HG02970 (cell line): ENCODE data around the gene TDRD1.
"Not testable (repeated sequence)": the region's sequence is repeated elsewhere in the genome, so short reads cannot be mapped to it uniquely, and the experiment has no call there.

Experiments
- ATAC-seq: cut with Tn5 transposase; IDR thresholded peaks from one replicate; pipeline ENCODE4 v1.9.1; 2021; ENCODE audit warnings: mild to moderate bottlenecking, moderate library complexity, moderate number of reproducible peaks; ENCODE audit not compliant: unreplicated experiment, low FRiP score

TDRD1 gene

GRCh38 chr10:114179148-114179547, at the start of gene TDRD1:
TSS of gene TDRD1 (plus strand) at chr10:114179353. CDS start at chr10:114187832, 8,479 bp downstream.
- no peak for ATAC-seq

GRCh38 chr10:114131094-114131493, 48.1 kb upstream of the TDRD1 start:
- no peak for ATAC-seq

GRCh38 chr10:114135476-114135875, 43.7 kb upstream of the TDRD1 start:
- no peak for ATAC-seq

DNA sequence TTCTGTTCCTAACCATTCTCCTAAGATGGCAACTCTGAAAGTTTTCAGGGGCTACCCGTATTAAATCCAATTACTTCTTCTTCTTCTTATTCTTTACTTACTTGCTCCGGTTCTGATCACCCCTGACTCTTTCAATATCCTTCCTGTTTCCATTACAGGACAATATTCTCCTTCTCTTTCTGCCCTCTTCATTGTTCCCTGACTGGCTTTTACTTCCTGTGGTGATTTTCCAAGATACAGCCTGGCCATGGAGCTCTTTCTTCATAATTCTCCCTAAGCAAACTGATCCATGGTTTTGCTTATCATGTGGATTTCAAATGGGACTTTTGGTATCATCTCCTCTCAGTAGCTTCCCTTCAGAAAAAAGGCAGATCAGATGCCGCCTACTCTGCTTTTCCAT, 40.6 kb upstream of the TDRD1 start:
- no peak for ATAC-seq

DNA sequence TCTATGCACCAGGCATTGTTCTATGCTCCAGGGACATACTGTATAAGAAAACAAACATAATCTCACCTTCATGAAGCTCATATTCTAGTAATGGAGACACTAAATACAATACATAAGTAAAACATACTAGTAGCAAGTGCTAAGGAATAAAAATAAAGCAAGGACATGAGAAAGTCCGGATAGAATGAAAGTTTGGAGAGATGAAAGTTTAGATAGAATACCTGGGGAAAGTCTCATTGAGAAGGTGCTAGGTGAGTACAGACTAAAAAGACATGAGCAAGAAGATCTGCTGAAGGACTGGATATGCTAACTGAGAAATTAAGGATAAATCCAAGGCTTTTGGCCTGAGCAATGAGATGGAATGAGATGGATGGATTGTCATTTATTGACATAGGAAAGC, 39.1 kb upstream of the TDRD1 start:
- no peak for ATAC-seq

- not testable (repeated sequence) for ATAC-seq
These were observed 38.3 kb upstream of the TDRD1 start for GRCh38 chr10:114140827-114141226.

DNA sequence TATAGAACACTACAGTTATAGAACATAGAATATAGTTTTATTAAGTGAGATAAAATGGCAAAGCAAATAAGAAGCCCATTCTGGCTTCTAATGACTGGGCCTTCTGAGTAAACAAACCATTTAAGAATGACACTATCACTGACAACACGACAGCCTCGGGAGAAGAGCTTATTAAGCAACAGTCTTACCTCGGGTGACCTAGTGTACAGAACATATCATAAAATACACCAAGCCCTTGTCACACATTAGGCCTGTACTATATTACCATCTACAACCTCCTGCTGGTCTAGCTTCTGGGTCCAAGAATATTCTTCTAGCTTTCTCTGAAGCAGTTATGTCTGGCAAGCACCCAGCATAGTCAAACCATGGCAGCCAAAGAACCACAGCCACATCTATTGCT, 37.1 kb upstream of the TDRD1 start:
- no peak for ATAC-seq

- no peak for ATAC-seq
These were observed 36.0 kb upstream of the TDRD1 start for GRCh38 chr10:114143160-114143559.

DNA sequence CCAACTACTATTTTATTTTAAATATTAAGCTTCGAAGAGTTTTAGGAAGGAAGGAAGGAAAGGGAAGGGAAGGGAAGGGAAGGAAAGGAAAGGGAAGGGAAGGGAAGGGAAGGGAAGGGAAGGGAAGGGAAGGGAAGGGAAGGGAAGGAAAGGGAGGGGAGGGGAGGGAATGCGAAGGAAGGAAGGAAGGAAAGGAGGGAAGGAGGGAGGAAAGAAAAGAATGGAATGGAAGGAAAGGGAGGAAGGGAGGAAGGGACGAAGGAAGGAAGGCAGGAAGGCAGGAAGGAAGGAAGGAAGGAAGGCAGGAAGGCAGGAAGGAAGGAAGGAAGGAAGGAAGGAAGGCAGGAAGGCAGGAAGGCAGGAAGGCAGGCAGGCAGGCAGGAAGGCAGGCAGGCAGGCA, 29.7 kb upstream of the TDRD1 start:
- not testable (repeated sequence) for ATAC-seq

- no peak for ATAC-seq
These were observed 27.7 kb upstream of the TDRD1 start for GRCh38 chr10:114151486-114151885.

DNA sequence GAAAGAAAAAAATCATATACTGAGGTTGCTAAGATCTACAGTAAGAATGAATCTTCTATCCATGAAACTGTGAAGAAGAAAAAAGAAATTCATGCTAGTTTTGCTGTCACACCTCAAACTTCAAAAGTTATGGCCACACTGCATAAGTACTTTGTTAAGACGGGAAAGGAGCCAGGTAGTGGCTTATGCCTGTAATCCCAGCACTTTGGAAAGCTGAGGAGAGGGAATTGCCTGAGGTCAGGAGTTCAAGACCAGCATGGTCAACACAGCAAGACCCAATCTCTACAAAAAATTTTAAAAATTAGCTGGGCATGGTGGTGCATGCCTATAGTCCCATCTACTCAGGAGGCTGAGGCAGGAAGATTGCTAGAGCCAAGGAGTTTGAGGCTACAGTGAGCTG, 27.3 kb upstream of the TDRD1 start:
- no peak for ATAC-seq

DNA sequence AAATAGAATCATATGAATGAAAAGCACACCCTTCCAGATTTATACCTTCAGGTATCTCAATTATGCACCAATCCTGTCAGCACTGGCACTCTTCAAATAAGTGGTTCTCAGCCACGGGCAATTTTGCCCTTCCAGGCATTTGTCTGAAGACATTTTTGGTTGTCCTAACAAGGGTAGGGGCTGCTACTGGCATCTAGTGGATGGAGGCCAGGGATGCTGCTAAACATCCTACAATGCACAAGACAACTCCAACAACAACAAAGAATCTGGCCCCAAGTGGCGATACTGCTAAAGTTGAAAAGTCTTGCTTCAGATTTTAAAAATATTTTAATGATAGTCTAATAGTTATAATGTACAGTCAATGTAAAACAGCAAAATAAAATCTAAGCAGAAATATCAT, 21.2 kb upstream of the TDRD1 start:
- no peak for ATAC-seq

- no peak for ATAC-seq
These were observed 16.1 kb upstream of the TDRD1 start for GRCh38 chr10:114163062-114163461.

DNA sequence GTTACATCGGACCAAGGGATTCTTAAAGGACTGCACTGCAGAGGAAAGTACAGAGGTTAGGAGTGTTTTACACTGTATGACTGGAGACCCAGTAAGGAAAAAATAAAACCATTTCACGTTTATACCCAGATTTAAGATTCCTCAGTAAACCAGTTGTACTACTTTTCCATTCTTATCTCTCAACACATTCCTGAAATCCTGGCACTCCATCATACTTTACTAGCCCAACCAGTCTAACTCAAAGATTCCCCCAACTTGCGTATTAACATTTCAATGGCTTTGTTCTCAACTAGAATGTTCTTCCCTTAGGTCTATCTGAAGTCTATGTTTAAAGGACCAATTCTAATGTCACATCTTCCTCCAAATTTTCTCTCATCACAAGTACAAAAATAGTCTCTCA, 13.1 kb upstream of the TDRD1 start:
- ATAC-seq = no peak

- no peak for ATAC-seq
These were observed 12.7 kb upstream of the TDRD1 start for GRCh38 chr10:114166494-114166893.

DNA sequence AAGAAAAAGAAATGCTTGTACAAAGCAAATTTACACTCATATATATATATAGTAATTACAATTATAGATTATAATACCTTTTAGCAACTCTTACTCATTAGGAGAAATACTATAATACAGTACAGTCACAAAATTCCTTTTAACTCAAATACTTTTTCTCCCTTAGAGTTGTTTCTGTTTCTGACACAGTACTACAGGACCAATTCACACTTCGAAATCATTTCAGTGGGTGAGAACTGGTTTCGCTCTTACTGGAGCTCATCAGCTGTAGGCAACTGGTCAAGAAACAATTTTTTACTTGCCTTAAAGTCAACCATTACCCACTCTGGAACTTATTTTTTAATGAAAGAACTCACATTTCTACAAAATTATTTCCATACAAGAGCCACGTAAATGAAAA, 11.2 kb upstream of the TDRD1 start:
- no peak for ATAC-seq

- no peak for ATAC-seq
These were observed 10.6 kb upstream of the TDRD1 start for GRCh38 chr10:114168450-114169009.

DNA sequence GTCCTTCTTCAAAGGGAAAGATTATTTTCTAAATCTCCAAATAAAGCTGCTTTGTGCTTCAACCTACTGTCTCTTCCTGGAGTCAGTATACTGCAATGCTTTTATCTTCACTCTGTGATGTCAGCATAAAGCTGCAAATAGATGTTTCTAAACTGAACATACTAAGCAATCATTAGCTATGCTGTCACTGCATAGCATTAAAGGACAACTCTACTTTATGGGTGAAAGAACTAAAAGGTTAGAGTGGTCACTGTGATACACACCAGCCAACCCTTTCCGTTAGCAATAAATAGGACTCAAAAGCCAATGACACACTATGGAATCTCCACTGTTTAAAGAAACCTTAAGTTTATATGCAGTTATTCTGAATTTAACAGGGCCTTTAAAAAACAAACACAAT, 6.9 kb upstream of the TDRD1 start:
- ATAC-seq = no peak

DNA sequence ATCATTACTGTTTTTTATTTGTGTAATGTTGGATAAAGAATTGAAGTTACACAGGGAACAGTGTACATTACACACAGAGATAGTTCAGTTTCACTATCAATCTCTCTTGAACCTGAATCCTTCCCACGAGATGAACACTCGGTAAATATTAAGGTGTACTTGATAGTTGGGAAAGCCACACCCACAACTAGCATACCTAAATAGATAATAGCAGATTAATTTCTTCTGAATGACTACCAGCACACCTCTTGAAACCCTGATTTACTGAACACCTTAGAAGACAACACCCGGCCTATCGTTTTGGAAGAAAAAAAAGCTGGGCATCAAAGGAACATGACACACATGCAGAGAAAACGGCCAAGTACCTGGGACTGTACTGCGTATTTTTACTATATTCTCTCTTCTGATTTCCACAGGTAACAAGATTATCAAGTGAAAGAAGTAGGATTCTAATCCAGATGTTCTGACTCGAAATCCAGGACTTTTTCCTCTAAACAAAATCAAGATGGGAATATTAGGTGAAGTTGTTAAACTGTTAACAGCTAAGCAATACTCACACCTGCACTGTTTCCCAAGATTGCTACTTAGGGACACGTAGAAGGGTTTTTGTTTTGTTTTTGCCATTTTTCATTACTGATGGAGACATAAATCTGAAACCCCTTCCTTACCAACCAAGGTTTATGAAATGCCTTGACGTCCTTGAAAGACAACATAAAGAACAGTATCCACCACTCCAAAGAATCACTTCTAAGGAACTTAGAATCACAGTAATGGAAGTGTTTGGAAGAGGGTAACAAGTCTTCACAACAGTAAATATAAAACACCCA, 6.2 kb upstream of the TDRD1 start:
- ATAC-seq = no peak

- ATAC-seq = no peak
These were observed 5.6 kb upstream of the TDRD1 start for GRCh38 chr10:114173603-114173920.

GRCh38 chr10:114173921-114174694, 5.0 kb upstream of the TDRD1 start, which contains the start of gene CCDC186:
TSS of gene CCDC186 (minus strand) at chr10:114174203. CDS start at chr10:114163268, 10,935 bp downstream.
- ATAC-seq = peak; percentile 99
